ENCODE results near the gene EYS. TPM values are rescaled to one million over a fixed set of nuclear protein-coding genes. Genes with fewer than 3 reads are reported as not detected.

The EYS gene
- total RNA-seq, 1 donor from 2014 or later, result not detected

GRCh38 chr6:65088575-65088974 lies 618.5 kb downstream of the EYS start:
- H3K36me3 ChIP-seq (ENCODE audit: control insufficient read depth, insufficient read depth, low read length), result no peaks in the 10 kb centered on the region
- DNase-seq (ENCODE audit: low read depth), result no peak
- no peak for TF ChIP-seq CTCF (IDR thresholded peaks at IDR 0.05; ENCODE audit: insufficient read depth, low read length, poor library complexity, severe bottlenecking)
- H3K4me3 ChIP-seq (ENCODE audit: low read depth, low read length), result no peak overlapping the region
- H3K27me3 ChIP-seq (ENCODE audit: control insufficient read depth, insufficient read depth, low read length), result no peaks in the 10 kb centered on the region

- H3K27me3 ChIP-seq (ENCODE audit: control insufficient read depth, insufficient read depth, low read length), result no peaks in the 10 kb centered on the region
- no peak for DNase-seq (ENCODE audit: low read depth)
- TF ChIP-seq CTCF (IDR thresholded peaks at IDR 0.05; ENCODE audit: insufficient read depth, low read length, poor library complexity, severe bottlenecking), result no peak
- H3K4me3 ChIP-seq (ENCODE audit: low read depth, low read length), result no peak overlapping the region
- H3K36me3 ChIP-seq (ENCODE audit: control insufficient read depth, insufficient read depth, low read length), result no peaks in the 10 kb centered on the region
Measured at GRCh38 chr6:65081756-65082155, 625.3 kb downstream of the EYS start.

- no peaks in the 10 kb centered on the region for H3K27me3 ChIP-seq (ENCODE audit: control insufficient read depth, insufficient read depth, low read length)
- no peak overlapping the region for H3K4me3 ChIP-seq (ENCODE audit: low read depth, low read length)
- no peak for TF ChIP-seq CTCF (IDR thresholded peaks at IDR 0.05; ENCODE audit: insufficient read depth, low read length, poor library complexity, severe bottlenecking)
- no peaks in the 10 kb centered on the region for H3K36me3 ChIP-seq (ENCODE audit: control insufficient read depth, insufficient read depth, low read length)
- no peak for DNase-seq (ENCODE audit: low read depth)
Measured at GRCh38 chr6:65075705-65076230, 631.3 kb downstream of the EYS start.

GRCh38 chr6:65072500-65072899 lies 634.5 kb downstream of the EYS start:
- Histone ChIP-seq H3K27me3 (ENCODE audit: control insufficient read depth, insufficient read depth, low read length) (no peaks in the 10 kb centered on the region), H3K36me3 (ENCODE audit: control insufficient read depth, insufficient read depth, low read length) (no peaks in the 10 kb centered on the region), H3K4me3 (ENCODE audit: low read depth, low read length) (no peak overlapping the region)
- no peak for TF ChIP-seq CTCF (IDR thresholded peaks at IDR 0.05; ENCODE audit: insufficient read depth, low read length, poor library complexity, severe bottlenecking)
- no peak for DNase-seq (ENCODE audit: low read depth)

- Histone ChIP-seq H3K4me3 (ENCODE audit: low read depth, low read length) (no peak overlapping the region), H3K36me3 (ENCODE audit: control insufficient read depth, insufficient read depth, low read length) (no peaks in the 10 kb centered on the region), H3K27me3 (ENCODE audit: control insufficient read depth, insufficient read depth, low read length) (no peaks in the 10 kb centered on the region)
- no peak for TF ChIP-seq CTCF (IDR thresholded peaks at IDR 0.05; ENCODE audit: insufficient read depth, low read length, poor library complexity, severe bottlenecking)
- no peak for DNase-seq (ENCODE audit: low read depth)
Measured at GRCh38 chr6:65071480-65071879, 635.5 kb downstream of the EYS start.

- Histone ChIP-seq H3K36me3 (ENCODE audit: control insufficient read depth, insufficient read depth, low read length) (no peaks in the 10 kb centered on the region), H3K27me3 (ENCODE audit: control insufficient read depth, insufficient read depth, low read length) (no peaks in the 10 kb centered on the region), H3K4me3 (ENCODE audit: low read depth, low read length) (no peak overlapping the region)
- no peak for TF ChIP-seq CTCF (IDR thresholded peaks at IDR 0.05; ENCODE audit: insufficient read depth, low read length, poor library complexity, severe bottlenecking)
- no peak for DNase-seq (ENCODE audit: low read depth)
Measured at GRCh38 chr6:65064844-65065243, 642.2 kb downstream of the EYS start.

Measured in kidney epithelial cell (primary cell).